GM19239 (cell line): ENCODE data around the gene UQCRH.
"Not testable (repeated sequence)": the region's sequence is repeated elsewhere in the genome, so short reads cannot be mapped to it uniquely, and the experiment has no call there.

Source experiments
- DNase-seq: peaks from one replicate; pipeline ENCODE4 v3.0.0; 2011; ENCODE audit warnings: low spot score; ENCODE audit not compliant: insufficient read length
- FAIRE-seq: peaks from 2 replicates; lab custom pipeline; 2011; peaks lifted over from hg19 to GRCh38; lab: Jason Lieb, UNC

UQCRH gene

DNA sequence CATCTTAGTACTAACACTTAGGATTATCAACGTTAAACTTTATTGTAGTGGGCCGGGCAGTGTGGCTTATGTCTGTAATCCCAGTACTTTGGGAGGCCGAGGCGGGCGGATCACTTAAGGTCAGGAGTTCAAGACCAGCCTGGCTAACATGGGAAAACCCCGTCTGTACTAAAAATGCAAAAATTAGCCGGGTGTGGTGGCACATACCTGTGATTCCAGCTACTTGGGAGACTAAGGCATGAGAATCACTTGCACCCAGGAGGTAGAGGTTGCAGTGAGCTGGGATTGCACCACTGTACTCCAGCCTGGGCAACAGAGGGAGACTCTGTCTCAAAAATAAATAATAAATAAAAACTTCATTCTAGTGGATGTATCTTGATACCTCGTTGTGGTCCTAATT lies 62.3 kb downstream of the UQCRH start:
- not testable (repeated sequence) for FAIRE-seq, DNase-seq
